PC-3 (cell line): ENCODE data around the gene SSTR4.

Source experiments
- CTCF ChIP-seq: fragments of 300-600 bp; sonication (generic); conservative IDR thresholded peaks from 2 replicates; pipeline ENCODE4 v1.5.1; 2017; ENCODE audit warnings: antibody characterized with exemption, low read depth, mild to moderate bottlenecking, low read length
- EZH2 ChIP-seq: fragments of 300-600 bp; sonication (generic); IDR thresholded peaks from one replicate; pipeline ENCODE4 v1.6.1; 2017; ENCODE audit warnings: antibody characterized with exemption, mild to moderate bottlenecking, low read length; ENCODE audit not compliant: unreplicated experiment
- EZH2phosphoT487 ChIP-seq: fragments of 300-600 bp; sonication (generic); IDR thresholded peaks from 2 replicates; pipeline ENCODE4 v1.6.1; 2018; ENCODE audit warnings: mild to moderate bottlenecking, antibody characterized with exemption, low read length, borderline replicate concordance

GRCh38 chr20:23063168-23063567 is 28.1 kb downstream of the SSTR4 start:
- TF ChIP-seq CTCF (no peak), EZH2 (no peak), EZH2phosphoT487 (no peak)
